A549 (cell line): ENCODE measurements around the gene ICE2. TPM values are rescaled to one million over a fixed set of nuclear protein-coding genes. Genes with fewer than 3 reads are reported as not detected.

Source experiments
- ATAC-seq, 2 experiments: fragments of 200-7000 bp in 1 of 2; fragments of >200 bp in 1 of 2; cut with Nextera tagmentation in 1 of 2; cut with Tn5 transposase in 1 of 2; 3 replicates each; pipeline versions ENCODE4 v1.8.0 to v1.9.1; 2018 to 2020; ENCODE audit warnings: mild to moderate bottlenecking in 1 of 2, moderate library complexity in 1 of 2
- CTCF ChIA-PET: fragments of 300-600 bp; sonication (Branson Sonifier 250); formaldehyde crosslinking; extraction: SDS; loops from one replicate; lab custom pipeline; 2021; ENCODE audit warnings: antibody characterized with exemption, inconsistent platforms; lab: Yijun Ruan, JAX
- POLR2A ChIA-PET: fragments of 350-600 bp; formaldehyde crosslinking; extraction: SDS; loops from one replicate; lab custom pipeline; 2021; ENCODE audit warnings: antibody characterized with exemption, inconsistent platforms; lab: Yijun Ruan, JAX
- DNase-seq, 2 experiments: peaks; one replicate each; pipeline versions ENCODE4 v3.0.0 to v3.0.0-alpha.2; 2011 to 2016; ENCODE audit warnings: low read depth in 1 of 2, low spot score in 1 of 2
- FAIRE-seq: peaks from 2 replicates; lab custom pipeline; 2011; peaks lifted over from hg19 to GRCh38; lab: Jason Lieb, UNC
- H3K27ac ChIP-seq, 2 experiments: fragments of >200 bp; sonication (Bioruptor Twin); formaldehyde crosslinking; 3 replicates each; pipeline ENCODE4 v1.5.1; 2016 to 2017
- H3K4me1 ChIP-seq: fragments of >200 bp; sonication (Bioruptor Twin); formaldehyde crosslinking; 3 replicates; pipeline ENCODE4 v1.6.1; 2016
- H3K4me2 ChIP-seq: fragments of >200 bp; sonication (Bioruptor Twin); formaldehyde crosslinking; 3 replicates; pipeline ENCODE4 v1.6.1; 2016
- H3K4me3 ChIP-seq: fragments of >200 bp; sonication (Bioruptor Twin); formaldehyde crosslinking; 3 replicates; pipeline ENCODE4 v1.5.1; 2016
- H3K9me3 ChIP-seq: fragments of >200 bp; sonication (Bioruptor Twin); formaldehyde crosslinking; 3 replicates; pipeline ENCODE4 v1.6.1; 2016
- ATOH8 ChIP-seq: fragments of 250-450 bp; sonication (Bioruptor Pico); IDR thresholded peaks from 2 replicates; pipeline ENCODE4 v1.5.0; 2020; ENCODE audit warnings: low read depth, mild to moderate bottlenecking, moderate library complexity
- CEBPB ChIP-seq, 2 experiments: fragments of >200 bp in 1 of 2; sonication (Bioruptor Twin) in 1 of 2; formaldehyde crosslinking in 1 of 2; IDR thresholded peaks; 2 replicates each; pipeline ENCODE4 v1.6.1; 2012 to 2016
- CHD4 ChIP-seq: fragments of 200-600 bp; sonication (generic); IDR thresholded peaks from 2 replicates; pipeline ENCODE4 v1.6.1; 2016; ENCODE audit warnings: antibody characterized with exemption, mild to moderate bottlenecking, borderline replicate concordance
- EHF ChIP-seq: fragments of 250-450 bp; sonication (Bioruptor Pico); IDR thresholded peaks from 2 replicates; pipeline ENCODE4 v1.5.0; 2020; ENCODE audit warnings: mild to moderate bottlenecking
- EP300 ChIP-seq, 2 experiments: fragments of >200 bp; sonication (Bioruptor Twin); formaldehyde crosslinking; IDR thresholded peaks; 2 replicates in 1 of 2; 3 replicates in 1 of 2; pipeline ENCODE4 v1.6.1; 2016 to 2017
- FOSB ChIP-seq: fragments of 250-450 bp; sonication (Bioruptor Pico); IDR thresholded peaks from 2 replicates; pipeline ENCODE4 v1.5.0; 2020; ENCODE audit warnings: mild to moderate bottlenecking, moderate library complexity
- FOSL2 ChIP-seq, 2 experiments: fragments of 450-650 bp in 1 of 2; fragments of >200 bp in 1 of 2; sonication (Bioruptor Twin) in 1 of 2; formaldehyde crosslinking; IDR thresholded peaks; 2 replicates each; pipeline versions ENCODE4 v1.5.0 to v1.6.1; 2016 to 2020; ENCODE audit warnings: mild to moderate bottlenecking in 1 of 2, moderate library complexity in 1 of 2
- FOXS1 ChIP-seq: fragments of 250-450 bp; sonication (Bioruptor Pico); IDR thresholded peaks from 2 replicates; pipeline ENCODE4 v1.5.0; 2020; ENCODE audit warnings: mild to moderate bottlenecking, moderate library complexity
- GATA3 ChIP-seq: IDR thresholded peaks from 2 replicates; pipeline ENCODE4 v1.6.1; 2012; ENCODE audit warnings: borderline replicate concordance
- HES2 ChIP-seq: fragments of >200 bp; sonication (Bioruptor Twin); formaldehyde crosslinking; IDR thresholded peaks from 2 replicates; pipeline ENCODE4 v1.6.1; 2016
- HMGXB4 ChIP-seq: fragments of 250-450 bp; sonication (Bioruptor Pico); IDR thresholded peaks from 2 replicates; pipeline ENCODE4 v1.5.0; 2021; ENCODE audit warnings: mild to moderate bottlenecking, moderate library complexity, borderline replicate concordance
- HOXB13 ChIP-seq: fragments of 250-450 bp; sonication (Bioruptor Pico); IDR thresholded peaks from 2 replicates; pipeline ENCODE4 v1.5.0; 2020; ENCODE audit warnings: low read depth, mild to moderate bottlenecking, moderate library complexity
- HOXB5 ChIP-seq: fragments of 250-450 bp; sonication (Bioruptor Pico); IDR thresholded peaks from 2 replicates; pipeline ENCODE4 v1.5.0; 2020; ENCODE audit warnings: mild to moderate bottlenecking, moderate library complexity
- JUN ChIP-seq, 2 experiments: fragments of >200 bp; sonication (Bioruptor Twin); formaldehyde crosslinking; IDR thresholded peaks; 2 replicates in 1 of 2; 3 replicates in 1 of 2; pipeline ENCODE4 v1.6.1; 2016 to 2017
- JUNB ChIP-seq: fragments of >200 bp; sonication (Bioruptor Twin); formaldehyde crosslinking; IDR thresholded peaks from 2 replicates; pipeline ENCODE4 v1.6.1; 2016
- KDM1A ChIP-seq: fragments of 200-600 bp; sonication (generic); IDR thresholded peaks from 2 replicates; pipeline ENCODE4 v1.6.1; 2016; ENCODE audit warnings: low read depth, mild to moderate bottlenecking
- MYC ChIP-seq: IDR thresholded peaks from 2 replicates; pipeline ENCODE4 v1.6.1; 2012; ENCODE audit warnings: mild to moderate bottlenecking, inconsistent platforms, low read length, improper control_type of control experiment, borderline replicate concordance
- NR3C1 ChIP-seq: fragments of >200 bp; sonication (Bioruptor Twin); formaldehyde crosslinking; IDR thresholded peaks from 3 replicates; pipeline ENCODE4 v1.6.1; 2017
- POLR2AphosphoS2 ChIP-seq: conservative IDR thresholded peaks from 2 replicates; pipeline ENCODE4 v1.6.1; 2012; ENCODE audit warnings: low read length, improper control_type of control experiment, inconsistent platforms
- RAD21 ChIP-seq, 2 experiments: fragments of >200 bp in 1 of 2; sonication (Bioruptor Twin) in 1 of 2; formaldehyde crosslinking in 1 of 2; IDR thresholded peaks in 1 of 2; conservative IDR thresholded peaks in 1 of 2; 2 replicates in 1 of 2; 3 replicates in 1 of 2; pipeline ENCODE4 v1.6.1; 2012 to 2018; ENCODE audit warnings: inconsistent platforms in 1 of 2
- RARB ChIP-seq: fragments of 250-450 bp; sonication (Bioruptor Pico); IDR thresholded peaks from 2 replicates; pipeline ENCODE4 v1.8.0; 2021; ENCODE audit warnings: mild to moderate bottlenecking, moderate library complexity
- RCOR1 ChIP-seq: fragments of 150-350 bp; IDR thresholded peaks from 2 replicates; pipeline ENCODE4 v1.6.1; 2014; ENCODE audit warnings: antibody characterized with exemption, low read length, low read depth
- RFX5 ChIP-seq: fragments of 450-650 bp; IDR thresholded peaks from 2 replicates; pipeline ENCODE4 v1.7.1; 2014; ENCODE audit warnings: antibody characterized with exemption, mild to moderate bottlenecking, moderate library complexity
- SREBF2 ChIP-seq: fragments of 450-650 bp; IDR thresholded peaks from 2 replicates; pipeline ENCODE4 v1.6.1; 2014; ENCODE audit warnings: mild to moderate bottlenecking, moderate library complexity
- TP53 ChIP-seq: fragments of 250-450 bp; sonication (Bioruptor Pico); IDR thresholded peaks from 2 replicates; pipeline ENCODE4 v1.5.0; 2021; ENCODE audit warnings: mild to moderate bottlenecking, moderate library complexity
- ZNF302 ChIP-seq: fragments of 250-450 bp; sonication (Bioruptor Pico); IDR thresholded peaks from 2 replicates; pipeline ENCODE4 v1.9.0; 2021; ENCODE audit warnings: inconsistent platforms, mild to moderate bottlenecking, moderate library complexity
- ZSCAN20 ChIP-seq: fragments of 250-450 bp; sonication (Bioruptor Pico); IDR thresholded peaks from 2 replicates; pipeline ENCODE4 v1.8.0; 2022; ENCODE audit warnings: mild to moderate bottlenecking, moderate library complexity
- polyA plus RNA-seq, 4 experiments: library from polyadenylated mRNA; depleted of rRNA in 3 of 4; stranded (reverse); fragments of >200 nt; fragmentation: RNase III in 1 of 4; extraction: RNeasy Plus Mini Kit Qiagen cat#74134 plus additional on column Dnase treatment in 1 of 4; gene quantifications; 2 replicates in 3 of 4; 3 replicates in 1 of 4; pipeline ENCODE4 v1.2.3, GENCODE V29; 2011 to 2017
- TF ChIP-seq, protein P1 (sequence below): fragments of 450-650 bp; IDR thresholded peaks from 2 replicates; pipeline ENCODE4 v1.6.1; 2014; ENCODE audit warnings: antibody characterized with exemption
- TF ChIP-seq, protein P2 (sequence below): IDR thresholded peaks from 2 replicates; pipeline ENCODE4 v1.6.1; 2012
- TF ChIP-seq, protein P3 (sequence below): fragments of >200 bp; sonication (Bioruptor Twin); formaldehyde crosslinking; IDR thresholded peaks from 3 replicates; pipeline ENCODE4 v1.6.1; 2016
- TF ChIP-seq, protein P4 (sequence below): fragments of 200-600 bp; sonication (generic); IDR thresholded peaks from 2 replicates; pipeline ENCODE4 v1.6.1; 2016; ENCODE audit warnings: antibody characterized with exemption, mild to moderate bottlenecking, moderate library complexity

The ICE2 gene
- polyA plus RNA-seq, 2 of the 4 experiments (the other 2 are of a cell fraction): 43.1 to 87.6 TPM

DNA sequence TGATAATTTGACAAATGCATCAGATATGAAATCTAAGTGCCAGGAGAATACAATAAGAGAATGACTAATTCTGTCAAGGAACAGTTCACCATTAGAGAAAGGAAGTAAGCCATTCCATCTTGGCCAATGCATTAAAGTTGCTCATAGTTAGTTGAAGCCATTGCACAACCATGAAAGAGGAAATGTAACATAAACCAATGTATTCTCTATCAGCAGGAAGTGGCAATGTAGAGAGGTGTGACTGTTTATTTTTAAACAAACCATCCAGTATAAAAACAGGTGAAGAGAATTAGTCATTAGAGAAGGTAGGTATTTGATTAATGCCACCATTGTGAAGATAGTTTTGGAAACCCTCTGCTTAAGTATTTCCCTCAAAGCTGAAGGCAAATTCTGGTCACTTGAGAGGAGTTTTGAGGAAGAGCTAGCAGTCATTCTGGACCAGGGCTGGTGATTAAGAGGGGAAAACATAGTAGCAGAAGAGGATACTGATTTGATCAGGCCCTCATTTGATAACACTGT, 70.4 kb downstream of the ICE2 start:
- peak; percentile 81 to 85 for ATAC-seq
- DNase-seq: peak; percentile 86 to 92
- TF ChIP-seq RARB (no peak), SREBF2 (no peak), HOXB13 (peak; percentile 73; the same call in 1 of the 2 replicates), JUN (IDR thresholded peaks at IDR 0.05) (peak; percentile 85 to 87; a peak in 4 of 5 replicates), JUNB (peak; percentile 96), CHD4 (no peak), FOXS1 (CRISPR knock-in tag) (peak; percentile 73; the same call in 1 of the 2 replicates), EP300 (IDR thresholded peaks at IDR 0.05) (peak; percentile 82 to 90; a peak in 3 of 5 replicates), RAD21 (conservative IDR thresholded peaks at IDR 0.05 in 1 of 2, IDR thresholded peaks at IDR 0.05 in 1 of 2) (peak in 1 of 2 experiments; percentile 29; a peak in 3 of 5 replicates), FOSB (CRISPR knock-in tag) (no peak), MYC (no peak), ATOH8 (0 out of 2 replicates have a peak, but pooled peaks have one; percentile 62), RCOR1 (no peak), FOSL2 (IDR thresholded peaks at IDR 0.05) (peak; percentile 91), FOSL2 (CRISPR knock-in tag; IDR thresholded peaks at IDR 0.05) (peak; percentile 95), KDM1A (no peak), GATA3 (peak; percentile 96), HES2 (peak; percentile 82; the same call in 1 of the 2 replicates), TP53 (CRISPR knock-in tag) (no peak), CEBPB (IDR thresholded peaks at IDR 0.05) (peak; percentile 99 to 100), EHF (CRISPR knock-in tag) (peak; percentile 95), HOXB5 (CRISPR knock-in tag) (peak; percentile 54; the same call in 1 of the 2 replicates), ZSCAN20 (no peak), HMGXB4 (CRISPR knock-in tag) (no peak), ZNF302 (CRISPR knock-in tag) (no peak), RFX5 (peak; percentile 43; the same call in 1 of the 2 replicates), POLR2AphosphoS2 (no peak), NR3C1 (no peak)
- TF ChIP-seq, protein P1, sequence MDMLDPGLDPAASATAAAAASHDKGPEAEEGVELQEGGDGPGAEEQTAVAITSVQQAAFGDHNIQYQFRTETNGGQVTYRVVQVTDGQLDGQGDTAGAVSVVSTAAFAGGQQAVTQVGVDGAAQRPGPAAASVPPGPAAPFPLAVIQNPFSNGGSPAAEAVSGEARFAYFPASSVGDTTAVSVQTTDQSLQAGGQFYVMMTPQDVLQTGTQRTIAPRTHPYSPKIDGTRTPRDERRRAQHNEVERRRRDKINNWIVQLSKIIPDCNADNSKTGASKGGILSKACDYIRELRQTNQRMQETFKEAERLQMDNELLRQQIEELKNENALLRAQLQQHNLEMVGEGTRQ: no peak
- TF ChIP-seq, protein P2, sequence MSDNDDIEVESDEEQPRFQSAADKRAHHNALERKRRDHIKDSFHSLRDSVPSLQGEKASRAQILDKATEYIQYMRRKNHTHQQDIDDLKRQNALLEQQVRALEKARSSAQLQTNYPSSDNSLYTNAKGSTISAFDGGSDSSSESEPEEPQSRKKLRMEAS: peak; percentile 92
- TF ChIP-seq, protein P3, sequence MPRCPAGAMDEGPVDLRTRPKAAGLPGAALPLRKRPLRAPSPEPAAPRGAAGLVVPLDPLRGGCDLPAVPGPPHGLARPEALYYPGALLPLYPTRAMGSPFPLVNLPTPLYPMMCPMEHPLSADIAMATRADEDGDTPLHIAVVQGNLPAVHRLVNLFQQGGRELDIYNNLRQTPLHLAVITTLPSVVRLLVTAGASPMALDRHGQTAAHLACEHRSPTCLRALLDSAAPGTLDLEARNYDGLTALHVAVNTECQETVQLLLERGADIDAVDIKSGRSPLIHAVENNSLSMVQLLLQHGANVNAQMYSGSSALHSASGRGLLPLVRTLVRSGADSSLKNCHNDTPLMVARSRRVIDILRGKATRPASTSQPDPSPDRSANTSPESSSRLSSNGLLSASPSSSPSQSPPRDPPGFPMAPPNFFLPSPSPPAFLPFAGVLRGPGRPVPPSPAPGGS: peak; percentile 90; the same call in 1 of the 3 replicates
- TF ChIP-seq, protein P4, sequence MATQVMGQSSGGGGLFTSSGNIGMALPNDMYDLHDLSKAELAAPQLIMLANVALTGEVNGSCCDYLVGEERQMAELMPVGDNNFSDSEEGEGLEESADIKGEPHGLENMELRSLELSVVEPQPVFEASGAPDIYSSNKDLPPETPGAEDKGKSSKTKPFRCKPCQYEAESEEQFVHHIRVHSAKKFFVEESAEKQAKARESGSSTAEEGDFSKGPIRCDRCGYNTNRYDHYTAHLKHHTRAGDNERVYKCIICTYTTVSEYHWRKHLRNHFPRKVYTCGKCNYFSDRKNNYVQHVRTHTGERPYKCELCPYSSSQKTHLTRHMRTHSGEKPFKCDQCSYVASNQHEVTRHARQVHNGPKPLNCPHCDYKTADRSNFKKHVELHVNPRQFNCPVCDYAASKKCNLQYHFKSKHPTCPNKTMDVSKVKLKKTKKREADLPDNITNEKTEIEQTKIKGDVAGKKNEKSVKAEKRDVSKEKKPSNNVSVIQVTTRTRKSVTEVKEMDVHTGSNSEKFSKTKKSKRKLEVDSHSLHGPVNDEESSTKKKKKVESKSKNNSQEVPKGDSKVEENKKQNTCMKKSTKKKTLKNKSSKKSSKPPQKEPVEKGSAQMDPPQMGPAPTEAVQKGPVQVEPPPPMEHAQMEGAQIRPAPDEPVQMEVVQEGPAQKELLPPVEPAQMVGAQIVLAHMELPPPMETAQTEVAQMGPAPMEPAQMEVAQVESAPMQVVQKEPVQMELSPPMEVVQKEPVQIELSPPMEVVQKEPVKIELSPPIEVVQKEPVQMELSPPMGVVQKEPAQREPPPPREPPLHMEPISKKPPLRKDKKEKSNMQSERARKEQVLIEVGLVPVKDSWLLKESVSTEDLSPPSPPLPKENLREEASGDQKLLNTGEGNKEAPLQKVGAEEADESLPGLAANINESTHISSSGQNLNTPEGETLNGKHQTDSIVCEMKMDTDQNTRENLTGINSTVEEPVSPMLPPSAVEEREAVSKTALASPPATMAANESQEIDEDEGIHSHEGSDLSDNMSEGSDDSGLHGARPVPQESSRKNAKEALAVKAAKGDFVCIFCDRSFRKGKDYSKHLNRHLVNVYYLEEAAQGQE: no peak
- CTCF ChIA-PET: interaction anchor here (0.6 to 4.5 kb wide), 10 partner anchors 10 to 718 kb away, joined by 3 to 20 read pairs (median 3); partner anchors contain the start of gene ANXA2
- POLR2A ChIA-PET: interaction anchor here (0.6 to 4.7 kb wide), 2 partner anchors 13 to 720 kb away, joined by 4 to 152 read pairs; partner anchors contain the start of gene ANXA2
- peak; percentile 100 for FAIRE-seq
- H3K27ac ChIP-seq: peak overlapping the region; percentile 90
- no peaks in the 10 kb centered on the region for H3K9me3 ChIP-seq
- peak overlapping the region; percentile 81 for H3K4me2 ChIP-seq
- peaks cover 59% of the 10 kb centered on the region for H3K4me1 ChIP-seq
- no peak overlapping the region for H3K4me3 ChIP-seq
